GM10248 (cell line): ENCODE results near the gene NAXD.
A peak's percentile ranks its signal among the peaks of the same experiment; 100 is the strongest.

Experiments used
- CTCF ChIA-PET: fragments of 300-600 bp; sonication (Branson Sonifier 250); formaldehyde crosslinking; extraction: SDS; loops from one replicate; lab custom pipeline; 2021; ENCODE audit warnings: antibody characterized with exemption; lab: Yijun Ruan, JAX
- POLR2A ChIA-PET: fragments of 350-650 bp; sonication (Branson Sonifier 250); formaldehyde crosslinking; extraction: SDS; loops from one replicate; lab custom pipeline; 2020; ENCODE audit warnings: antibody characterized with exemption; lab: Yijun Ruan, JAX
- DNase-seq: peaks from one replicate; pipeline ENCODE4 v3.0.0; 2012; ENCODE audit errors: extremely low spot score
- TF ChIP-seq, protein P1 (sequence below): IDR thresholded peaks from 2 replicates; pipeline ENCODE4 v1.5.1; 2012; ENCODE audit warnings: mild to moderate bottlenecking, low read depth; ENCODE audit errors: extremely low read depth, missing control alignments, control extremely low read depth

NAXD gene

DNA sequence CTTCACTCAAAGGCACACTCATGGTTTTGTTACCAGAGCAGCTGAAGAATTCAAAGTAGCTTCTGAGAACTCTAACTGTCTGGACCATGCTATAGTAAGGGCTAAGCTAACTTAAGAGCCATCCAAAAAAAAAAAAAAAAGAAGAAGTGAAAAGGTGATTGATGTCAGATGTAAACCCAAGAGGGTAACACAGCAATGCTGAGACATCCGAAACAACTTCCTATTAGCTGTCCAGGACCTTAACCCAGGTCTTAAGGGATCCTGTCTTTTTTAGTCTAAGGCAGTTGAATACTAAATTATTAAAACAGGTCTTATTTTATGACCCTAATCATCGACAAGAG, 42.6 kb upstream of the NAXD start:
- ChIA-PET CTCF (interaction anchor here (1.0 kb wide), 1 partner anchor 117 kb away, joined by 3 read pairs; no protein-coding TSS in a partner anchor), POLR2A (interaction anchor here (0.6 kb wide), 1 partner anchor 45 kb away, joined by 5 read pairs; no protein-coding TSS in a partner anchor)
- no peak for DNase-seq
- TF ChIP-seq, protein P1, sequence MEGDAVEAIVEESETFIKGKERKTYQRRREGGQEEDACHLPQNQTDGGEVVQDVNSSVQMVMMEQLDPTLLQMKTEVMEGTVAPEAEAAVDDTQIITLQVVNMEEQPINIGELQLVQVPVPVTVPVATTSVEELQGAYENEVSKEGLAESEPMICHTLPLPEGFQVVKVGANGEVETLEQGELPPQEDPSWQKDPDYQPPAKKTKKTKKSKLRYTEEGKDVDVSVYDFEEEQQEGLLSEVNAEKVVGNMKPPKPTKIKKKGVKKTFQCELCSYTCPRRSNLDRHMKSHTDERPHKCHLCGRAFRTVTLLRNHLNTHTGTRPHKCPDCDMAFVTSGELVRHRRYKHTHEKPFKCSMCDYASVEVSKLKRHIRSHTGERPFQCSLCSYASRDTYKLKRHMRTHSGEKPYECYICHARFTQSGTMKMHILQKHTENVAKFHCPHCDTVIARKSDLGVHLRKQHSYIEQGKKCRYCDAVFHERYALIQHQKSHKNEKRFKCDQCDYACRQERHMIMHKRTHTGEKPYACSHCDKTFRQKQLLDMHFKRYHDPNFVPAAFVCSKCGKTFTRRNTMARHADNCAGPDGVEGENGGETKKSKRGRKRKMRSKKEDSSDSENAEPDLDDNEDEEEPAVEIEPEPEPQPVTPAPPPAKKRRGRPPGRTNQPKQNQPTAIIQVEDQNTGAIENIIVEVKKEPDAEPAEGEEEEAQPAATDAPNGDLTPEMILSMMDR = no peak

- ChIA-PET POLR2A (interaction anchor here (0.6 kb wide), 1 partner anchor 19 kb away, joined by 6 read pairs; no protein-coding TSS in a partner anchor), CTCF (interaction anchor here (1.7 kb wide), 1 partner anchor 10 kb away, joined by 4 read pairs; no protein-coding TSS in a partner anchor)
- no peak for DNase-seq
- TF ChIP-seq, protein P1 = no peak
Measured at GRCh38 chr13:110574161-110574560, 41.2 kb upstream of the NAXD start.

GRCh38 chr13:110575322-110576069, 39.8 kb upstream of the NAXD start:
- ChIA-PET CTCF (interaction anchor here (1.7 kb wide), 1 partner anchor 11 kb away, joined by 4 read pairs; no protein-coding TSS in a partner anchor), POLR2A (no interaction called here)
- DNase-seq = peak; percentile 81
- TF ChIP-seq, protein P1 = no peak

DNA sequence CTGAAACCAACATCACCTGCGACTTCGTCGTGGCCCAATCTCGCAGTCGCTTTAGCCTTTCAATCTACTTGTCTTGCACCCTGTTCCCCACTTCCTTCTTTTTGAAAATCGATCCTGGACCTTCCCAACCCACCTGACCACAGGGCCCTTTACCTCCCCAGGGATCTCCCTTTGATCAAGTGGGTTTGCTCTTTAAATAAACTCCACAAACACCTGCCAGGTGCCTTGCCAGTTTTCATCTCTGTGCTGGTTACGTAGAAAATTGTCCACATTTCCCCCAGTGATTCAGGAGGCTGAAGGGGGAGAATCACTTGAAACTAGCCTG, 39.3 kb upstream of the NAXD start:
- TF ChIP-seq, protein P1 = no peak
- ChIA-PET POLR2A (no interaction called here), CTCF (interaction anchor here (0.9 kb wide), 1 partner anchor 17 kb away, joined by 3 read pairs; no protein-coding TSS in a partner anchor)
- DNase-seq = no peak

DNA sequence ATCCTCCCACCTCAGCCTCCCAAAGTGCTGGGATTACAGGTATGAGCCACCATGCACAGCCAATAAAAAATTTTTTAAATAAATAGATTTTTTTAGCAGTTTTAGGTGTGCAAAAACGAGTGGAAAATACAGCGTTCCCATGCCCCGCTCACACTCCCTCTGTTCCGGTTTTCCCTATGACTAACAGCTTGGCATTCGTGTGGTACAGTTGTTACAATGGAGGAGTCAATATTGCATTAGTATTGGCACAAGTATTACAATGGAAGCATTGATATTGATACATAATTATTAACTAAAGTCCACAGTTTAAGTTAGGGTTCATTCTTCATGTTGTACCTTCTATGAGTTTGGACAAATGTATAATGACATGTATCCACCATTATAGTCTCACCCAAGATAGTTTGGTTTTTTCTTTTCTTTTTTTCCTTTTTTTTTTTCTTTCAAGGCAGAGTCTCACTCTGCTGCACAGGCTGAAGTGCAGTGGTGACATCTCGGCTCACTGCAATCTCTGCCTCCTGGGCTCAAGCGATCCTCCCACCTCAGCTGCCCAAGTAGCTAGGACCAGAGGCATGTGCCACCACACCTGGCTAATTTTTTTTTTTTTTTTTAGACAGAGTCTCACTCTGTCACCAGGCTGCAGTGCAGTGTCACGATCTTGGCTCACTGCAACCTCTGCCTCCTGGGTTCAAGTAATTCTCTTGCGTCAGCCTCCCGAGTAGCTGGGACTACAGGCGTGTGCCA, 38.4 kb upstream of the NAXD start:
- TF ChIP-seq, protein P1 = no peak
- ChIA-PET POLR2A (no interaction called here), CTCF (interaction anchor here (0.9 to 1.5 kb wide), 2 partner anchors 16 to 17 kb away, joined by 3 to 7 read pairs; no protein-coding TSS in a partner anchor)
- no peak for DNase-seq

- ChIA-PET POLR2A (no interaction called here), CTCF (interaction anchor here (1.5 kb wide), 1 partner anchor 15 kb away, joined by 7 read pairs; no protein-coding TSS in a partner anchor)
- no peak for DNase-seq
- TF ChIP-seq, protein P1 = no peak
Measured at GRCh38 chr13:110578363-110578762, 37.0 kb upstream of the NAXD start.
